ENCODE results near the gene USP48. TPM values are rescaled to one million over a fixed set of nuclear protein-coding genes. Genes with fewer than 3 reads are reported as not detected.

USP48 gene
- total RNA-seq, 1 experiment from 2014 or later, result 84.8 TPM

DNA sequence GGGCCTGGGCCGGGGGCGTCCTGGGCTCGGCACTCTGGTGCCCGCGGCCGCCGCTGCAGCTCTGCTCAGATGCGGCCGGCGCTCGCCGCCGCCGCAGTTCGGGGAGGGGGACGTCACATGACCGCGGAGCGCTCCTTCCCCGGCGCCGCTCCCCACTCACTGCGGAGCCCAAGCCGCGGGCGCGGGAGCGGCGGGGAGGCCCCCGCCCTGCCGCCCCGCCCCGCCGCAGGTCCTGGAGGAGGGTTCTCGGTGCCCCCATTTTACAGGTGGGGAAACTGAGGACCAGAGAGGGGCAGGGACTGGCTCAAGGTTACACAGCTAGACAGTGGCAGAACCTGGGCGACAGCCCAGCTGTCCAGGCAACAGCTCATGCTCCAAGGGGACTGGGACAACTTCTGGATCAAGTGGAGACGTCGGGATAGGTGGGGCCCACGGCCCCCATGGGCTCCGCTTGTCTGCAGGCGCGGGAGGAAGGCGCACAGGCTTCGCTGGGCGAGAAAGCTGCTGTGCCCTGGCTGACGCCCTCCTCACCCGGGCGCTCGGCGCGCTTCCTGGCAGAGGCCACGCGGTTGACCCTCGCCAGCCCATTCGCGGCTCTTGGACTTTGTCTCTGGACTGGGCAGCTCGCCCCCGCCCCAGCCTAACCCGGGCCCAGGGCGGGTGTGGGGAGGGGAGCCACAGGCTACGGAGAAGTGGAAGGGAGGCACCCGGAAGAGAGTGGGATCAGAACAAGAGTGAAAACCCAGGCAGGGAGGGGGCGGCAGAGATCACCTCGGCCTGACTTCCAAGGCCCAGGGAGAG lies 113.5 kb downstream of the USP48 start, which contains the start of gene RAP1GAP:
TSS of gene RAP1GAP (minus strand) at position 100 of the 801 bp plus-strand sequence. CDS start 49,325 bp downstream, outside the sequence.
- Histone ChIP-seq H3K9me3 (ENCODE audit: control insufficient read depth, low read depth, low read length) (no peaks in the 10 kb centered on the region), H3K23me2 (ENCODE audit: insufficient read length, low read depth, low read length, poor library complexity, severe bottlenecking) (peaks cover 14% of the 10 kb centered on the region), H3K14ac (ENCODE audit: insufficient read depth, low read length) (no peak within 1 kb of the TSS; the same call in 1 of the 2 replicates), H2BK20ac (ENCODE audit: low read depth, low read length, poor library complexity, severe bottlenecking) (no peak within 1 kb of the TSS), H3K4me2 (ENCODE audit: insufficient read depth, insufficient read length, low read length) (peak within 1 kb of the TSS; percentile 81), H4K91ac (ENCODE audit: insufficient read length, low read depth, low read length) (no peak within 1 kb of the TSS), H3K79me2 (ENCODE audit: insufficient read depth, low read length) (no peaks in the 10 kb centered on the region), H2AK5ac (ENCODE audit: insufficient read length, low read length) (no peak within 1 kb of the TSS), H3K27me3 (ENCODE audit: insufficient read depth, low read length) (no peaks in the 10 kb centered on the region; the same call in 1 of the 2 replicates), H2AFZ (ENCODE audit: low read length) (no peak within 1 kb of the TSS), H4K5ac (ENCODE audit: insufficient read length, low read depth, low read length) (no peak within 1 kb of the TSS), H3K79me1 (ENCODE audit: insufficient read depth, low read depth, low read length, poor library complexity, severe bottlenecking) (no peaks in the 10 kb centered on the region), H3K27ac (ENCODE audit: insufficient read length, low read depth, low read length) (no peak within 1 kb of the TSS), H3K4ac (ENCODE audit: low read depth, low read length) (no peak within 1 kb of the TSS), H2BK12ac (ENCODE audit: insufficient read length, low read depth, low read length) (no peak within 1 kb of the TSS), H4K20me1 (ENCODE audit: control insufficient read depth, insufficient read depth, insufficient read length) (no peaks in the 10 kb centered on the region), H2BK120ac (ENCODE audit: low read depth, low read length, poor library complexity, severe bottlenecking) (no peak within 1 kb of the TSS), H4K8ac (replicated peaks; ENCODE audit: insufficient read length, low read depth, low read length) (no peak within 1 kb of the TSS), H3K23ac (ENCODE audit: insufficient read length, low read depth, low read length) (no peak within 1 kb of the TSS), H3T11ph (ENCODE audit: low read length) (no peak within 1 kb of the TSS), H3K18ac (ENCODE audit: insufficient read length, low read depth, low read length) (no peak within 1 kb of the TSS), H2BK15ac (ENCODE audit: low read depth, low read length) (no peak within 1 kb of the TSS), H3K4me1 (ENCODE audit: insufficient read depth, low read length) (no peaks in the 10 kb centered on the region; the same call in 1 of the 2 replicates), H3K56ac (ENCODE audit: insufficient read length, low read depth, low read length) (no peak within 1 kb of the TSS), H3K9ac (ENCODE audit: extremely low read depth, insufficient read length, low read length) (no peak within 1 kb of the TSS), H2BK5ac (ENCODE audit: insufficient read length, low read length) (no peak within 1 kb of the TSS)
- no CpG with 5 or more reads among the region's 64 CpGs for WGBS (ENCODE audit: extremely low coverage, insufficient read length, low lambda C conversion rate)
- peak; percentile 61 for DNase-seq
- H3K27ac Mint-ChIP-seq, result no peak within 1 kb of the TSS; a peak in 1 of 7 replicates
- H3K4me1 Mint-ChIP-seq, result peaks cover 38 to 43% of the 10 kb centered on the region in 2 experiments
- H3K4me3 Mint-ChIP-seq, result peak within 1 kb of the TSS; percentile 65 to 83
- no peaks in the 10 kb centered on the region for H3K9me3 Mint-ChIP-seq
- H3K27me3 Mint-ChIP-seq (ENCODE audit: low read depth), result peaks cover 28% of the 10 kb centered on the region
- TF ChIP-seq, protein P1, sequence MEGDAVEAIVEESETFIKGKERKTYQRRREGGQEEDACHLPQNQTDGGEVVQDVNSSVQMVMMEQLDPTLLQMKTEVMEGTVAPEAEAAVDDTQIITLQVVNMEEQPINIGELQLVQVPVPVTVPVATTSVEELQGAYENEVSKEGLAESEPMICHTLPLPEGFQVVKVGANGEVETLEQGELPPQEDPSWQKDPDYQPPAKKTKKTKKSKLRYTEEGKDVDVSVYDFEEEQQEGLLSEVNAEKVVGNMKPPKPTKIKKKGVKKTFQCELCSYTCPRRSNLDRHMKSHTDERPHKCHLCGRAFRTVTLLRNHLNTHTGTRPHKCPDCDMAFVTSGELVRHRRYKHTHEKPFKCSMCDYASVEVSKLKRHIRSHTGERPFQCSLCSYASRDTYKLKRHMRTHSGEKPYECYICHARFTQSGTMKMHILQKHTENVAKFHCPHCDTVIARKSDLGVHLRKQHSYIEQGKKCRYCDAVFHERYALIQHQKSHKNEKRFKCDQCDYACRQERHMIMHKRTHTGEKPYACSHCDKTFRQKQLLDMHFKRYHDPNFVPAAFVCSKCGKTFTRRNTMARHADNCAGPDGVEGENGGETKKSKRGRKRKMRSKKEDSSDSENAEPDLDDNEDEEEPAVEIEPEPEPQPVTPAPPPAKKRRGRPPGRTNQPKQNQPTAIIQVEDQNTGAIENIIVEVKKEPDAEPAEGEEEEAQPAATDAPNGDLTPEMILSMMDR (conservative IDR thresholded peaks at IDR 0.05), result 0 out of 3 replicates have a peak, but pooled peaks have one; percentile 19
- no peaks in the 10 kb centered on the region; a peak in 1 of 7 replicates for H3K36me3 Mint-ChIP-seq (ENCODE audit: insufficient read depth in 1 of 3, low read depth in 3 of 3)
